ENCODE results near the gene CFAP53.

GRCh38 chr18:50310080-50310479 is 43.8 kb upstream of the CFAP53 start:
- TF ChIP-seq CTCF (IDR thresholded peaks at IDR 0.05; ENCODE audit: extremely low read depth in 1 of 2, insufficient read depth in 1 of 2, low read depth in 1 of 2, low read length in 2 of 2) (no peak), MAX (IDR thresholded peaks at IDR 0.05; ENCODE audit: insufficient read depth, insufficient read length) (no peak), POLR2A (IDR thresholded peaks at IDR 0.05; ENCODE audit: low read depth, low read length) (no peak), POLR2AphosphoS5 (IDR thresholded peaks at IDR 0.05; ENCODE audit: insufficient read depth, low read depth, low read length) (no peak), EZH2 (IDR thresholded peaks at IDR 0.05; ENCODE audit: borderline replicate concordance, low read depth, low read length, severe bottlenecking) (no peak), FOS (IDR thresholded peaks at IDR 0.05; ENCODE audit: borderline replicate concordance, insufficient read depth, low read length) (no peak)
